Measurements from ENCODE around the gene IGIP. TPM values are rescaled to one million over a fixed set of nuclear protein-coding genes. Genes with fewer than 3 reads are reported as not detected.

The IGIP gene
- total and polyA plus RNA-seq, 2 of the 8 experiments (the other 6 are each of a cell fraction or from before 2014, with no cell fraction given), result 0.32 to 0.69 TPM

- Histone ChIP-seq H3K27ac (ENCODE audit: low read depth, low read length) (no peak overlapping the region), H3K4ac (replicated peaks; ENCODE audit: insufficient read length, low read depth, low read length) (no peak overlapping the region), H4K5ac (ENCODE audit: insufficient read length, low read depth, low read length) (no peak overlapping the region), H3K23ac (ENCODE audit: insufficient read length) (no peak overlapping the region), H3K23me2 (ENCODE audit: low read depth, low read length) (peaks cover 5% of the 10 kb centered on the region; the same call in 1 of the 2 replicates), H3K79me1 (ENCODE audit: low read depth, low read length) (no peaks in the 10 kb centered on the region), H4K8ac (ENCODE audit: extremely low read depth, insufficient read depth, low read length) (peak overlapping the region; percentile 73), H3K27me3 (replicated peaks in 1 of 4; ENCODE audit: control insufficient read depth in 3 of 4, extremely low read depth in 1 of 4, insufficient read depth in 3 of 4, low read length in 3 of 4) (peaks cover 25 to 51% (median 37%) of the 10 kb centered on the region in 4 experiments), H2BK12ac (ENCODE audit: low read depth, low read length) (peak overlapping the region; percentile 50; the same call in 1 of the 2 replicates), H2BK15ac (ENCODE audit: low read length) (no peak overlapping the region), H4K20me1 (replicated peaks in 1 of 2; ENCODE audit: control insufficient read depth in 1 of 2, insufficient read depth in 2 of 2, low read length in 2 of 2) (peaks cover 0 to 7% of the 10 kb centered on the region in 2 experiments), H2AK5ac (ENCODE audit: low read depth, low read length) (no peak overlapping the region), H3K79me2 (ENCODE audit: control insufficient read depth in 1 of 2, insufficient read depth in 2 of 2, low read length in 2 of 2) (no peaks in the 10 kb centered on the region), H2BK120ac (replicated peaks; ENCODE audit: low read depth, low read length) (no peak overlapping the region), H3K4me1 (replicated peaks in 1 of 4; ENCODE audit: control insufficient read depth in 3 of 4, insufficient read depth in 4 of 4, low read length in 3 of 4) (peaks cover 0 to 9% (median 0%) of the 10 kb centered on the region in 4 experiments; a peak in 2 of 7 replicates), H3K56ac (replicated peaks; ENCODE audit: insufficient read length, low read depth, low read length) (peak overlapping the region; percentile 10), H3K14ac (ENCODE audit: insufficient read length) (no peak overlapping the region), H3K18ac (ENCODE audit: extremely low read depth, low read length) (peak overlapping the region; percentile 60), H2BK5ac (ENCODE audit: low read depth, low read length) (peak overlapping the region; percentile 44; the same call in 1 of the 2 replicates), H4K91ac (replicated peaks; ENCODE audit: insufficient read length, low read length) (no peak overlapping the region), H2AFZ (ENCODE audit: low read length) (peak overlapping the region; percentile 55), H3K4me2 (ENCODE audit: insufficient read depth in 1 of 2, low read depth in 2 of 2, low read length in 2 of 2) (peak overlapping the region; percentile 48 to 100), H2BK20ac (ENCODE audit: low read length) (no peak overlapping the region), H3K4me3 (ENCODE audit: extremely low read depth in 1 of 4, insufficient read depth in 2 of 4, low read depth in 3 of 4, low read length in 4 of 4) (peak overlapping the region; percentile 28 to 82 (median 72)), H3K9me3 (ENCODE audit: insufficient read depth in 2 of 2, low read depth in 1 of 2, low read length in 1 of 2) (no peaks in the 10 kb centered on the region), H3K9ac (replicated peaks in 1 of 4; ENCODE audit: extremely low read depth in 1 of 4, low read depth in 3 of 4, low read length in 3 of 4) (peak overlapping the region in 2 of 4 experiments; percentile 29 to 35; a peak in 4 of 7 replicates), H3K36me3 (ENCODE audit: control insufficient read depth in 2 of 4, insufficient read depth in 4 of 4, low read length in 3 of 4) (no peaks in the 10 kb centered on the region)
- WGBS, 2 experiments (ENCODE audit: extremely low coverage in 1 of 2, insufficient coverage in 1 of 2, insufficient read length in 1 of 2, insufficient replicate concordance in 2 of 2, low coverage in 1 of 2, low lambda C conversion rate in 2 of 2, missing lambda C conversion rate in 1 of 2), result 2% methylated on average over 59 of the region's 64 CpGs; no CpG with 5 or more reads in 1 of the 2 experiments
- FAIRE-seq (no peak), DNase-seq (ENCODE audit: low read depth in 1 of 2, low spot score in 2 of 2) (peak in 1 of 2 experiments; percentile 83)
- ChIA-PET CTCF (ENCODE audit: partially characterized antibody) (interaction anchor here (0.8 to 9.9 kb wide), 23 partner anchors 9 to 342 kb away, joined by 3 to 118 read pairs (median 4); partner anchors contain the start of gene PURA), POLR2A (ENCODE audit: partially characterized antibody) (interaction anchor here (0.6 to 4.3 kb wide), 6 partner anchors 9 to 383 kb away, joined by 3 to 19 read pairs (median 4); partner anchors contain the start of gene CYSTM1)
- TF ChIP-seq EP300 (IDR thresholded peaks at IDR 0.05; ENCODE audit: borderline replicate concordance in 1 of 2, low read depth in 2 of 2, low read length in 2 of 2), result peak in 1 of 2 experiments; percentile 73; a peak in 1 of 3 replicates
- peak; percentile 16 to 52; a peak in 3 of 4 replicates for TF ChIP-seq RAD21 (IDR thresholded peaks at IDR 0.05 in 1 of 2, conservative IDR thresholded peaks at IDR 0.05 in 1 of 2; ENCODE audit: low read depth in 2 of 2, low read length in 2 of 2)
- TF ChIP-seq SUZ12 (IDR thresholded peaks at IDR 0.05; ENCODE audit: low read length), result peak; percentile 82
- no peak for TF ChIP-seq SIX5 (IDR thresholded peaks at IDR 0.05; ENCODE audit: low read depth, low read length)
- no peak for TF ChIP-seq TAF1 (IDR thresholded peaks at IDR 0.05; ENCODE audit: low read depth, low read length)
- no peak for TF ChIP-seq TAF7 (optimal IDR thresholded peaks at IDR 0.05; ENCODE audit: borderline replicate concordance, low read depth, low read length)
- no peak for TF ChIP-seq E2F6 (IDR thresholded peaks at IDR 0.05)
- TF ChIP-seq SIN3A (conservative IDR thresholded peaks at IDR 0.05 in 1 of 2, IDR thresholded peaks at IDR 0.05 in 1 of 2; ENCODE audit: low read depth in 1 of 2, low read length in 2 of 2), result peak in 1 of 2 experiments; percentile 31; a peak in 1 of 4 replicates
- TF ChIP-seq ZNF274 (IDR thresholded peaks at IDR 0.05; ENCODE audit: borderline replicate concordance, extremely low read depth, low read length), result no peak
- TF ChIP-seq POU5F1 (IDR thresholded peaks at IDR 0.05; ENCODE audit: low read depth, low read length), result no peak
Measured at GRCh38 chr5:140145818-140146522, 20.2 kb downstream of the IGIP start.

Measured in H1 (cell line).